Subcutaneous abdominal adipose tissue (tissue), 5 donors: ENCODE data around the gene HAUS6.
"Not testable (repeated sequence)": the region's sequence is repeated elsewhere in the genome, so short reads cannot be mapped to it uniquely, and the experiment has no call there.

ENCODE experiments used
- H3K27ac ChIP-seq: one replicate; pipeline ENCODE4 v1.7.0; 2013; ENCODE audit warnings: low read depth, mild to moderate bottlenecking, inconsistent platforms, low read length, moderate library complexity
- H3K27me3 ChIP-seq, 5 donors: one replicate each; pipeline ENCODE4 v1.7.0; 2013; ENCODE audit warnings: low read length in 5 of 5, inconsistent platforms in 1 of 5; ENCODE audit not compliant: control insufficient read depth in 5 of 5, insufficient read depth in 4 of 5
- H3K36me3 ChIP-seq, 5 donors: one replicate each; pipeline ENCODE4 v1.7.0; 2013; ENCODE audit warnings: low read length in 5 of 5; ENCODE audit not compliant: control insufficient read depth in 5 of 5, insufficient read depth in 5 of 5
- H3K4me1 ChIP-seq, 5 donors: one replicate each; pipeline ENCODE4 v1.7.0; 2013; ENCODE audit warnings: low read length in 5 of 5, mild to moderate bottlenecking in 3 of 5, moderate library complexity in 1 of 5; ENCODE audit not compliant: control insufficient read depth in 5 of 5, insufficient read depth in 5 of 5
- H3K4me3 ChIP-seq, 5 donors: one replicate each; pipeline ENCODE4 v1.7.0; 2013; ENCODE audit warnings: low read length in 5 of 5, low read depth in 1 of 5
- H3K9ac ChIP-seq, 5 donors: one replicate each; pipeline ENCODE4 v1.7.0; 2013; ENCODE audit warnings: low read length in 5 of 5, mild to moderate bottlenecking in 4 of 5, moderate library complexity in 3 of 5
- H3K9me3 ChIP-seq, 5 donors: one replicate each; pipeline ENCODE4 v1.7.0; 2013; ENCODE audit warnings: low read length in 5 of 5; ENCODE audit not compliant: control insufficient read depth in 5 of 5
- donor health status: healthy.
- donor health status: healthy.
- donor health status: healthy.
- donor health status: healthy.
- donor health status: healthy.

HAUS6 gene

DNA sequence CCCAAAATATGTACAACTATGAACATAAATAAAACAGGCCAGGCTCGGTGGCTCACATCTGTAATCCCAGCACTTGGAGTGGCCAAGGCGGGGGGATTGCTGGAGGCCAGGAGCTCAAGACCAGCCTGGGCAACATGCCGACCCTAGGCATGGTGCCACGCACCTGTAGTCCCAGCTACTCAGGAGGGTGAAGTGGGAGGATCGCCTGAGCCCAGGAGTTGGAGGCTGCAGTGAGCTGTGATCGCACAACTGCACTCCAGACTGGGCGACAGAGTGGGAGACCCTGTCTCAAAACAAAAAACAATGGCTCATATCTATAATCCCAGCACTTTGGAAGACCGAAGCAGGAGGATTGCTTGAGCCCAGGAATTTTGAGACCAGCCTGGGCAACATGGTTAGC is 1.5 kb downstream of the HAUS6 start:
- Histone ChIP-seq H3K27ac (no peak overlapping the region), H3K36me3 (peaks cover 0 to 5% (median 0%) of the 10 kb centered on the region in 5 donors), H3K9ac (no peak overlapping the region), H3K27me3 (no peaks in the 10 kb centered on the region), H3K9me3 (no peaks in the 10 kb centered on the region), H3K4me1 (peaks cover 0 to 20% (median 14%) of the 10 kb centered on the region in 5 donors), H3K4me3 (no peak overlapping the region)

DNA sequence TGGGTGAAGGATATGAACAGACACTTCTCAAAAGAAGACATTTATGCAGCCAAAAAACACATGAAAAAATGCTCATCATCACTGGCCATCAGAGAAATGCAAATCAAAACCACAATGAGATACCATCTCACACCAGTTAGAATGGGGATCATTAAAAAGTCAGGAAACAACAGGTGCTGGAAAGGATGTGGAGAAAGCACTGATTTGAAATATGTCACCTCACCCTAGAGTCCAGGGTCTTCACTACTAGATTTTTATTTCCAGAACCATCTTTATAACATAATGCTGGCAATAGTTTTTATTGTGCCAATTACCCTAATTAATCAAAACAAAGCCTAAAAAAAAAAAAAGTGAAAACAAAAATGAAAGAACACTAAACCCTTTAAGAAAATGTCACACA is 5.3 kb downstream of the HAUS6 start:
- not testable (repeated sequence) for H3K9ac ChIP-seq, H3K4me3 ChIP-seq, H3K27ac ChIP-seq, H3K27me3 ChIP-seq, H3K9me3 ChIP-seq
- Histone ChIP-seq H3K4me1 (peaks cover 0 to 14% (median 13%) of the 10 kb centered on the region in 5 donors), H3K36me3 (peaks cover 3 to 23% (median 8%) of the 10 kb centered on the region in 5 donors)

GRCh38 chr9:19087106-19088000 is 15.4 kb downstream of the HAUS6 start:
- no peak overlapping the region for H3K9ac ChIP-seq
- no peaks in the 10 kb centered on the region for H3K4me1 ChIP-seq
- H3K9me3 ChIP-seq, result no peaks in the 10 kb centered on the region
- H3K4me3 ChIP-seq, result no peak overlapping the region
- no peaks in the 10 kb centered on the region for H3K27me3 ChIP-seq
- peaks cover 13 to 58% (median 31%) of the 10 kb centered on the region in 5 donors for H3K36me3 ChIP-seq
- no peak overlapping the region for H3K27ac ChIP-seq

DNA sequence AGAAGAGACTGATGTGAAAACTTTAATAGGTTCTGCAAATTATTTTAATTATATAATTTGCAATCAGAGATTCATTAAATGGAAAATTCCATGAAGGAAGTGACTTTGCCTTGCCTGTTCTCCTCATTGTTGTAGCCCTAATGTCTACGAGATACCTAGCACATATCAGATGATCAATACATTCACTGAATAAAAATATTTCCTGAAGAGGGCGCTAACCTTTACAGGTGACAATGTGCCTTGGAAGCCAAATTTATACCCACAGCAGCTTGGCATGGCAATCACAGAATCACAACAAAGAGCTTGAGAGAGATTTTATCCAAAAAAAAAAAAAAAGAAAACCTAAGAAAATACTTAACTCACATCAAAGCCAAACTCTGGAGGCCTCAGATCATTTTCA is 17.4 kb downstream of the HAUS6 start:
- no peaks in the 10 kb centered on the region for H3K9me3 ChIP-seq
- no peaks in the 10 kb centered on the region for H3K4me1 ChIP-seq
- H3K9ac ChIP-seq, result no peak overlapping the region
- H3K27me3 ChIP-seq, result no peaks in the 10 kb centered on the region
- H3K27ac ChIP-seq, result no peak overlapping the region
- no peak overlapping the region for H3K4me3 ChIP-seq
- H3K36me3 ChIP-seq, result peaks cover 17 to 50% (median 27%) of the 10 kb centered on the region in 5 donors

DNA sequence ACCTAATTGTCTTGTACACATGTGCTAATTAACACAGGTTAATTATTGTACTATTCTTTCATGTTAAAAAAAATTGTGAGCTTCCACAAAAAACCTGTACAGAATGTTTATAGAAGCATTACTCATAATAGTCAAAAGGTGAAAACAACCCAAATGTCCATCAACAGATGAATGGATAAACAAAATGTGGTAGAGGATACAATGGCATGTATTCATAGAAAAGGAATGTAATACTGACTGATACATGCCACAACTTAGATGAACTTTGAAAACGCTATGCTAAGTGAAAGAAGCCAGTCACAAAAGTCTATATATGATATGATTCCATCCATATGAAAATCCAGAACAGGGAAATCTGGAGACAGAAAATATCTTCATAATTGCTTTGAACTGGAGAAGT is 27.9 kb downstream of the HAUS6 start:
- Histone ChIP-seq H3K4me3 (no peak overlapping the region), H3K36me3 (peaks cover 27 to 55% (median 44%) of the 10 kb centered on the region in 5 donors), H3K9ac (no peak overlapping the region), H3K9me3 (no peaks in the 10 kb centered on the region), H3K27me3 (no peaks in the 10 kb centered on the region), H3K27ac (no peak overlapping the region), H3K4me1 (no peaks in the 10 kb centered on the region)

- peaks cover 27 to 56% (median 47%) of the 10 kb centered on the region in 5 donors for H3K36me3 ChIP-seq
- peak overlapping the region in 1 of 5 donors; percentile 35 for H3K9ac ChIP-seq
- H3K9me3 ChIP-seq, result no peaks in the 10 kb centered on the region
- no peak overlapping the region for H3K27ac ChIP-seq
- H3K27me3 ChIP-seq, result no peaks in the 10 kb centered on the region
- no peak overlapping the region for H3K4me3 ChIP-seq
- no peaks in the 10 kb centered on the region for H3K4me1 ChIP-seq
These were observed 28.5 kb downstream of the HAUS6 start for GRCh38 chr9:19074229-19074628.

GRCh38 chr9:19057033-19057432 is 45.7 kb downstream of the HAUS6 start:
- Histone ChIP-seq H3K27me3 (no peaks in the 10 kb centered on the region), H3K9me3 (no peaks in the 10 kb centered on the region), H3K36me3 (peaks cover 20 to 43% (median 30%) of the 10 kb centered on the region in 5 donors), H3K4me1 (peaks cover 0 to 5% (median 0%) of the 10 kb centered on the region in 5 donors), H3K4me3 (no peak overlapping the region), H3K9ac (no peak overlapping the region), H3K27ac (no peak overlapping the region)

- H3K27ac ChIP-seq, result no peak overlapping the region
These were observed 51.8 kb downstream of the HAUS6 start for GRCh38 chr9:19050637-19051591.

DNA sequence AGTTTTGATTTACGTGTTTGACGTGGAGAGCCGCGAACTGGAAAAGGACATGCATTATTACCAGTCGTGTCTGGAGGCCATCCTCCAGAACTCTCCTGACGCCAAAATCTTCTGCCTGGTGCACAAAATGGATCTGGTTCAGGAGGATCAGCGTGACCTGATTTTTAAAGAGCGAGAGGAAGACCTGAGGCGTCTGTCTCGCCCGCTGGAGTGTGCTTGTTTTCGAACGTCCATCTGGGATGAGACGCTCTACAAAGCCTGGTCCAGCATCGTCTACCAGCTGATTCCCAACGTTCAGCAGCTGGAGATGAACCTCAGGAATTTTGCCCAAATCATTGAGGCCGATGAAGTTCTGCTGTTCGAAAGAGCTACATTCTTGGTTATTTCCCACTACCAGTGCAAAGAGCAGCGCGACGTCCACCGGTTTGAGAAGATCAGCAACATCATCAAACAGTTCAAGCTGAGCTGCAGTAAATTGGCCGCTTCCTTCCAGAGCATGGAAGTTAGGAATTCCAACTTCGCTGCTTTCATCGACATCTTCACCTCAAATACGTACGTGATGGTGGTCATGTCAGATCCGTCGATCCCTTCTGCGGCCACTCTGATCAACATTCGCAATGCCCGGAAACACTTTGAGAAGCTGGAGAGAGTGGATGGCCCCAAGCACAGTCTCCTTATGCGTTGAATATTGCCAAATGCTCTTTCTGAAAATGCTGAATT is 52.6 kb downstream of the HAUS6 start:
- Histone ChIP-seq H3K36me3 (peaks cover 0 to 5% (median 0%) of the 10 kb centered on the region in 5 donors), H3K27ac (peak overlapping the region; percentile 94), H3K9me3 (no peaks in the 10 kb centered on the region), H3K27me3 (no peaks in the 10 kb centered on the region), H3K4me3 (peak overlapping the region; percentile 73 to 99 (median 91)), H3K9ac (peak overlapping the region; percentile 88 to 95 (median 92)), H3K4me1 (peaks cover 3 to 38% (median 29%) of the 10 kb centered on the region in 5 donors)

More at GRCh38 chr9:19050637-19051591, 51.8 kb downstream of the HAUS6 start:
- Histone ChIP-seq H3K4me1 (peaks cover 3 to 38% (median 29%) of the 10 kb centered on the region in 5 donors), H3K4me3 (peak overlapping the region; percentile 73 to 99 (median 91)), H3K9me3 (no peaks in the 10 kb centered on the region), H3K27me3 (no peaks in the 10 kb centered on the region), H3K9ac (peak overlapping the region; percentile 88 to 95 (median 92)), H3K36me3 (peaks cover 0 to 5% (median 0%) of the 10 kb centered on the region in 5 donors)
